GM10248 (cell line): ENCODE measurements around the gene FAR1.
"Not testable (repeated sequence)": the region's sequence is repeated elsewhere in the genome, so short reads cannot be mapped to it uniquely, and the experiment has no call there.

Source experiments
- CTCF ChIA-PET: fragments of 300-600 bp; sonication (Branson Sonifier 250); formaldehyde crosslinking; extraction: SDS; loops from one replicate; lab custom pipeline; 2021; ENCODE audit warnings: antibody characterized with exemption; lab: Yijun Ruan, JAX
- POLR2A ChIA-PET: fragments of 350-650 bp; sonication (Branson Sonifier 250); formaldehyde crosslinking; extraction: SDS; loops from one replicate; lab custom pipeline; 2020; ENCODE audit warnings: antibody characterized with exemption; lab: Yijun Ruan, JAX
- DNase-seq: peaks from one replicate; pipeline ENCODE4 v3.0.0; 2012; ENCODE audit errors: extremely low spot score
- TF ChIP-seq, protein P1 (sequence below): IDR thresholded peaks from 2 replicates; pipeline ENCODE4 v1.5.1; 2012; ENCODE audit warnings: mild to moderate bottlenecking, low read depth; ENCODE audit errors: extremely low read depth, missing control alignments, control extremely low read depth

FAR1 gene, protein sequence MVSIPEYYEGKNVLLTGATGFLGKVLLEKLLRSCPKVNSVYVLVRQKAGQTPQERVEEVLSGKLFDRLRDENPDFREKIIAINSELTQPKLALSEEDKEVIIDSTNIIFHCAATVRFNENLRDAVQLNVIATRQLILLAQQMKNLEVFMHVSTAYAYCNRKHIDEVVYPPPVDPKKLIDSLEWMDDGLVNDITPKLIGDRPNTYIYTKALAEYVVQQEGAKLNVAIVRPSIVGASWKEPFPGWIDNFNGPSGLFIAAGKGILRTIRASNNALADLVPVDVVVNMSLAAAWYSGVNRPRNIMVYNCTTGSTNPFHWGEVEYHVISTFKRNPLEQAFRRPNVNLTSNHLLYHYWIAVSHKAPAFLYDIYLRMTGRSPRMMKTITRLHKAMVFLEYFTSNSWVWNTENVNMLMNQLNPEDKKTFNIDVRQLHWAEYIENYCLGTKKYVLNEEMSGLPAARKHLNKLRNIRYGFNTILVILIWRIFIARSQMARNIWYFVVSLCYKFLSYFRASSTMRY

DNA sequence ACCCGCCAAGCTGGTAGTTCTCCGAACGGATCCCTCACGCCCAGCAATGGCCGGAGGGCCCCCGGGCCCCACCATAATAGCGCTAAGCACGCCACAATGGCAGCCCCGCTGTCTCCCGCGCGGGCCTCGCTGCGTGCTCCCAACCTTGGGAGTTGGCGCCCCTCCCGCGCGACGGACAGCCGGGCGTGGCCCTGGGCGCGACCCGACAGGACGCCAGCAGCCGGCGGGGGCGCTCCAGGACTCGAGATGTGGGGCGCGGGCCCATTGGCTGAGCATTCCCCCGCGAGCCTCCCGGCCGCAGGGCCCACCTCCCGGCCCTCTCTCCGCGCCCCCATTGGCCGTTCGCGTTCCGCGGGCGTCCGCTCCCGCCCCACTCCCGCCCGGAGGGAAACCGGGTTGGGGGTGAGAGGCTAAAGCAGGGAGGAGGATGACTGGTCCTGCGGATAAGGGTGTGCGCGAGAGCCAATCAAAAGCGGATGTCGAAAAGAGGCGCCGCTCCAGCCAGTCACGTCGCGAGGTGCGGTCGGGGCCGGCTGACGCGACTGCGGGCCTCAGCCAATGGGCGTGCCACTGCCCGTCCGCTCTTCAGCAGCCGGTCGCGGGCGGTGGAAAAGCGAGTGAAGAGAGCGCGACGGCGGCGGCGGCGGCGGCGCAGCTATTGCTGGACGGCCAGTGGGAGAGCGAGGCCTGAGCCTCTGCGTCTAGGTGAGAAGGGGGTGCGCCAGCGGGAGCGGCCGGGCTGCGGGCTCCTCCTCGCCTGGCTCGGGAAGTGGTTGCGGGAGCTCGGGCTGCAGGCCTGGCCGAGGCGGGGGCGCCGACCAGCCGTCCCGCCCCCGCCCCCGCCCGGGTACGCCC is at the start of gene FAR1:
TSS of gene FAR1 (plus strand) at position 567 of the 855 bp plus-strand sequence. CDS start 26,098 bp downstream, outside the sequence.
- TF ChIP-seq, protein P1, sequence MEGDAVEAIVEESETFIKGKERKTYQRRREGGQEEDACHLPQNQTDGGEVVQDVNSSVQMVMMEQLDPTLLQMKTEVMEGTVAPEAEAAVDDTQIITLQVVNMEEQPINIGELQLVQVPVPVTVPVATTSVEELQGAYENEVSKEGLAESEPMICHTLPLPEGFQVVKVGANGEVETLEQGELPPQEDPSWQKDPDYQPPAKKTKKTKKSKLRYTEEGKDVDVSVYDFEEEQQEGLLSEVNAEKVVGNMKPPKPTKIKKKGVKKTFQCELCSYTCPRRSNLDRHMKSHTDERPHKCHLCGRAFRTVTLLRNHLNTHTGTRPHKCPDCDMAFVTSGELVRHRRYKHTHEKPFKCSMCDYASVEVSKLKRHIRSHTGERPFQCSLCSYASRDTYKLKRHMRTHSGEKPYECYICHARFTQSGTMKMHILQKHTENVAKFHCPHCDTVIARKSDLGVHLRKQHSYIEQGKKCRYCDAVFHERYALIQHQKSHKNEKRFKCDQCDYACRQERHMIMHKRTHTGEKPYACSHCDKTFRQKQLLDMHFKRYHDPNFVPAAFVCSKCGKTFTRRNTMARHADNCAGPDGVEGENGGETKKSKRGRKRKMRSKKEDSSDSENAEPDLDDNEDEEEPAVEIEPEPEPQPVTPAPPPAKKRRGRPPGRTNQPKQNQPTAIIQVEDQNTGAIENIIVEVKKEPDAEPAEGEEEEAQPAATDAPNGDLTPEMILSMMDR: peak; percentile 74
- ChIA-PET CTCF (interaction anchor here (1.0 to 2.1 kb wide), 8 partner anchors 8 to 203 kb away, joined by 3 to 10 read pairs (median 5); no protein-coding TSS in a partner anchor), POLR2A (no interaction called here)
- peak; percentile 97 for DNase-seq

DNA sequence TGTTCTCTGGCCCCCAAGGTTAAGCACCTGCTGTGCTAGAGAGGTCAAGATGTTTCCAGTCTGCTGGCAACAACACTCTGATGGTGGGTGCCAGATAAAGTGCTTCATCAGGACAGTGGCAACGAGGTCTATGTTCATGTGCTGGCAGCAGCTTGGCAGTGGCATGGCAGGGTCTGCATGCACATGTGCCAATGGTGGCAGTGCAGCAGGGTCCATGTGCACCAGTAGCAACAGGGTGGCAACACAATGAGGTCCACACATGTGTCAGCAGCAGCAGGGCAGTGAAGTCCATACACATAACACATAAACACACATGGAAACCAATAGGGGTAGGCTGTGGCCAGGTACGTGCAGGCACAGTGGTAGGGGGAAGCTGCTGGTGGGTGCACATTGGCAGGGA is 48.4 kb upstream of the FAR1 start:
- ChIA-PET CTCF (no interaction called here), POLR2A (no interaction called here)
- TF ChIP-seq, protein P1: no peak

DNA sequence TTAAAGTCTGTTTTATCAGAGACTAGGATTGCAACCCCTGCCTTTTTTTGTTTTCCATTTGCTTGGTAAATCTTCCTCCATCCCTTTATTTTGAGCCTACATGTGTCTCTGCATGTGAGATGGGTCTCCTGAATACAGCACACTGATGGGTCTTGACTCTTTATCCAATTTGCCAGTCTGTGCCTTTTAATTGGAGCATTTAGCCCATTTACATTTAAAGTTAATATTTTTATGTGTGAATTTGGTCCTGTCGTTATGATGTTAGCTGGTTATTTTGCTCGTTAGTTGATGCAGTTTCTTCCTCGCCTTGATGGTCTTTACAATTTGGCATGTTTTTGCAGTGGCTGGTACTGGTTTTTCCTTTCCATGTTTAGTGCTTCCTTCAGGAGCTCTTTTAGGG is 41.6 kb upstream of the FAR1 start:
- DNase-seq, CTCF ChIA-PET, POLR2A ChIA-PET: not testable (repeated sequence)

More for the DNA sequence above, 48.4 kb upstream of the FAR1 start:
- no peak for DNase-seq

DNA sequence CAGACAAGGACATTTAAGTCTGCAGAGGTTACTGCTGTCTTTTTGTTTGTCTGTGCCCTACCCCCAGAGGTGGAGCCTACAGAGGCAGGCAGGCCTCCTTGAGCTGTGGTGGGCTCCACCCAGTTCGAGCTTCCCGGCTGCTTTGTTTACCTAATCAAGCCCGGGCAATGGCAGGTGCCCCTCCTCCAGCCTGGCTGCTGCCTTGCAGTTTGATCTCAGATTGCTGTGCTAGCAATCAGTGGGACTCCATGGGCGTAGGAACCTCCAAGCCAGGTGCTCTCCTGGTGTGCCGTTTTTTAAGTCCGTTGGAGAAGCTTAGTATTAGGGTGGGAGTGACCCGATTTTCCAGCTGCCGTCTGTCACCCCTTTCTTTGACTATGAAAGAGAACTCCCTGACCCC is 39.8 kb upstream of the FAR1 start:
- CTCF ChIA-PET, POLR2A ChIA-PET, DNase-seq: not testable (repeated sequence)

DNA sequence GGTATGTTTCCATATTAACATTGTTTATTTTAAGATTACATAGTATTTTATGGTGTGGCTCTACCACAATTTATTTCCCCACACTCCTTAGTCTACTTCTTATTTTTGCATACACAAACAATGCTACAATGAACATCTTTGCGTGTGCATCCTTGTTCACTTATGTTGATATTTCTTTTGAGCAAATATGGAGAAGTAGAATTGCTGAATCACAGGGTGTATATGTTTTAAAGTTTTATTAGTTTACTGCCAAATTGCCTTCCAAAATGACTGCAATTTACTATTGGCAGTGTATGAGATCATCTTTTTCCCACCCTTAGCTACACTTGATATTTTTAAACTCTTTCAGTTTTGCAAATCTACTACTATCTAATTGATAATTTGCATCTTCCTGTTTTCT is 38.7 kb upstream of the FAR1 start:
- TF ChIP-seq, protein P1: no peak
- DNase-seq: no peak
- CTCF ChIA-PET: no interaction called here
- POLR2A ChIA-PET: no interaction called here

DNA sequence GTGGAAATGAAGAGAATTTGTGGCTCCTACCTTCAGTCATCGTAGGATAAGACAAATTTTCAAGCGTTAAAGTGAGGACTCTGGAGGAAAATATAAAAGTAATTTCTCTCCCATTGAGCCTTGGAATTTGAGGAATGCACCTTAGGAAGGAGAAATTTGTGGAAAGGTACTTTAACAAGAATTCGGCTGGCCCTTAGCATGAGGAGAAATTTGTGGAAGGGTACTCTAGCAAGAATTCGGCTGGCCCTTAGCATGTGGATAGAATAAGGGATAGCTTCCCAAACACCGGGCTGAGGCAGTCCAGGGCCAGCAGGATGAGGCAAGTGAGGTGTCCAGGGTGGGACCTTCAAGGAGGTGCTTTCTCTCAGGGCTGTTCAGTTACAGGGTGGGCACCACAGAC is 33.2 kb upstream of the FAR1 start:
- no peak for DNase-seq
- ChIA-PET POLR2A (no interaction called here), CTCF (no interaction called here)
- TF ChIP-seq, protein P1: no peak

DNA sequence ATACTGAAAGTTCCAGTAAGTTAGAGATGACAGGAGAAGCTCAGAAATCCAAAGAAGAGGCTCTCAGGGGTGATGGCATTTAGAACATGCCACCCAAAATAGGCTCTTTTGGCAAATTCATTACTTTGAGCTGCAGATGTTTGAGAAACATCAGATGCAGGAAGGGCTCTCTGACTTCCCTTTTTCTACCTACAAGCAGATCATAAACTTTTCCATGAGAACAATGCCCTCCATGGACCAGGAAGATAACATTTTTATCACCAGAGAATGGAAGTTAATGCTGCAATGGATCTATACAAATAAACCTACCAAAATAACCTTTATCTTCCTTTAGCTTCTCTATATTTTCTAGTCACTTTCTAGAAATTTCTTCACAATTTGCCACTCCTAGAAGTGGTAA is 32.7 kb upstream of the FAR1 start:
- no peak for DNase-seq
- CTCF ChIA-PET: no interaction called here
- TF ChIP-seq, protein P1: no peak
- POLR2A ChIA-PET: no interaction called here
